B cell (primary cell): ENCODE results near the gene TMEM140. TPM values are rescaled to one million over a fixed set of nuclear protein-coding genes. Genes with fewer than 3 reads are reported as not detected.

Source experiments
- ATAC-seq: fragments of 200-7000 bp; cut with Tn5 transposase; one replicate; pipeline ENCODE4 v1.10.0; 2021; ENCODE audit warnings: low read depth, mild to moderate bottlenecking, moderate number of reproducible peaks, moderate library complexity
- CTCF ChIA-PET: fragments of 350-600 bp; sonication (Branson Sonifier 250); formaldehyde crosslinking; loops from one replicate; lab custom pipeline; 2021; ENCODE audit warnings: antibody characterized with exemption, inconsistent platforms; lab: Charles Lee
- POLR2A ChIA-PET: fragments of 350-600 bp; sonication (Branson Sonifier 250); formaldehyde crosslinking; loops from one replicate; lab custom pipeline; 2021; ENCODE audit warnings: antibody characterized with exemption; lab: Charles Lee
- DNase-seq: peaks from one replicate; pipeline ENCODE4 v3.0.0; 2013
- H2AFZ ChIP-seq: 2 replicates; pipeline ENCODE4 v1.6.1; 2012; ENCODE audit warnings: mild to moderate bottlenecking, low read depth, low read length; ENCODE audit not compliant: insufficient read depth, poor library complexity, severe bottlenecking
- H3K27ac ChIP-seq, 2 donors: 1 replicate in 1 of 2; 2 replicates in 1 of 2; pipeline ENCODE4 v1.5.1; 2012 to 2013; ENCODE audit warnings: low read length in 2 of 2, mild to moderate bottlenecking in 2 of 2, moderate library complexity in 1 of 2
- H3K27me3 ChIP-seq, 4 experiments: fragments of 200-600 bp in 1 of 4; sonication (generic) in 1 of 4; replicated peaks in 1 of 4; 1 replicate in 2 of 4; 2 replicates in 2 of 4; pipeline versions ENCODE4 v1.6.1 to v1.7.0; 2013 to 2016; ENCODE audit warnings: low read length in 3 of 4, mild to moderate bottlenecking in 2 of 4, mixed read lengths in 1 of 4, moderate library complexity in 1 of 4; ENCODE audit not compliant: insufficient read depth in 4 of 4, control insufficient read depth in 3 of 4; ENCODE audit errors: control extremely low read depth in 1 of 4
- H3K36me3 ChIP-seq, 2 experiments: replicated peaks in 1 of 2; 1 replicate in 1 of 2; 2 replicates in 1 of 2; pipeline versions ENCODE4 v1.6.1 to v1.7.1; 2013; ENCODE audit warnings: low read length in 1 of 2; ENCODE audit not compliant: insufficient read depth in 2 of 2, control insufficient read depth in 1 of 2; ENCODE audit errors: control extremely low read depth in 1 of 2, extremely low read depth in 1 of 2
- H3K4me1 ChIP-seq, 2 donors: fragments of 200-600 bp in 1 of 2; sonication (generic) in 1 of 2; 1 replicate in 1 of 2; 2 replicates in 1 of 2; pipeline versions ENCODE4 v1.5.1 to v1.6.1; 2013 to 2017; ENCODE audit warnings: low read length in 2 of 2; ENCODE audit not compliant: control insufficient read depth in 2 of 2, insufficient read depth in 2 of 2
- H3K4me2 ChIP-seq: replicated peaks from 2 replicates; pipeline ENCODE3; 2012; ENCODE audit warnings: mild to moderate bottlenecking, low read depth, low read length; ENCODE audit not compliant: poor library complexity, severe bottlenecking
- H3K4me3 ChIP-seq, 5 experiments: fragments of 200-600 bp in 1 of 5; sonication (generic) in 1 of 5; 1 replicate in 3 of 5; 2 replicates in 2 of 5; pipeline versions ENCODE4 v1.5.1 to v1.7.0; 2011 to 2016; ENCODE audit warnings: low read length in 4 of 5, mild to moderate bottlenecking in 4 of 5, low read depth in 2 of 5, control low read depth in 1 of 5, moderate library complexity in 1 of 5; ENCODE audit not compliant: insufficient read depth in 1 of 5; ENCODE audit errors: control extremely low read depth in 1 of 5, extremely low read depth in 1 of 5
- H3K79me2 ChIP-seq: fragments of 200-600 bp; sonication (generic); one replicate; pipeline ENCODE4 v1.6.0; 2016; ENCODE audit warnings: low read length; ENCODE audit not compliant: control insufficient read depth, insufficient read depth
- H3K9ac ChIP-seq: fragments of 200-600 bp; sonication (generic); 2 replicates; pipeline ENCODE4 v1.6.1; 2017; ENCODE audit warnings: mild to moderate bottlenecking, low read length, moderate library complexity
- H3K9me3 ChIP-seq, 3 donors: one replicate each; pipeline versions ENCODE4 v1.6.1 to v1.7.1; 2013; ENCODE audit warnings: low read length in 2 of 3; ENCODE audit not compliant: control insufficient read depth in 2 of 3, insufficient read depth in 1 of 3; ENCODE audit errors: control extremely low read depth in 1 of 3
- H4K20me1 ChIP-seq: 2 replicates; pipeline ENCODE4 v1.6.0; 2012; ENCODE audit warnings: mild to moderate bottlenecking, low read length; ENCODE audit not compliant: insufficient read depth, control insufficient read depth, poor library complexity, severe bottlenecking
- H3K27ac Mint-ChIP-seq: one replicate; pipeline ENCODE4 v1.8.0; 2021; ENCODE audit warnings: mixed read lengths
- H3K27me3 Mint-ChIP-seq: one replicate; pipeline ENCODE4 v1.8.0; 2021; ENCODE audit warnings: mixed read lengths
- H3K4me1 Mint-ChIP-seq: one replicate; pipeline ENCODE4 v1.8.0; 2021; ENCODE audit warnings: mixed read lengths
- H3K4me3 Mint-ChIP-seq: one replicate; pipeline ENCODE4 v1.8.0; 2021; ENCODE audit warnings: mixed read lengths
- H3K9me3 Mint-ChIP-seq: one replicate; pipeline ENCODE4 v1.8.0; 2022; ENCODE audit warnings: mixed read lengths; ENCODE audit not compliant: insufficient read depth
- CTCF ChIP-seq: fragments of 200-600 bp; IDR thresholded peaks from one replicate; pipeline ENCODE4 v1.8.0; 2022; ENCODE audit warnings: antibody characterized with exemption, mild to moderate bottlenecking
- EZH2 ChIP-seq: IDR thresholded peaks from 2 replicates; pipeline ENCODE4 v1.6.1; 2012; ENCODE audit warnings: borderline replicate concordance, low read depth, mild to moderate bottlenecking, moderate library complexity, low read length; ENCODE audit not compliant: insufficient read depth, poor library complexity, severe bottlenecking
- WGBS: methylation state at CpG from one replicate; pipeline ENCODE4 v1.1.5; 2013; ENCODE audit warnings: missing lambda C conversion rate; ENCODE audit not compliant: insufficient coverage; 5-methylcytosine and 5-hydroxymethylcytosine counted together
- intact Hi-C: fragments of 100-400 bp; cut with micrococcal nuclease; formaldehyde crosslinking; loops from one replicate; pipeline ENCODE4 v1.10.0; 2022
- polyA plus RNA-seq: library from polyadenylated mRNA; depleted of rRNA; stranded (reverse); fragments of >200 nt; gene quantifications from 2 replicates; pipeline ENCODE4 v1.2.3, GENCODE V29; 2012
- total RNA-seq, 2 donors: library from RNA; stranded (reverse); fragments of 120-200 nt in 1 of 2; gene quantifications; 1 replicate in 1 of 2; 2 replicates in 1 of 2; pipeline versions ENCODE4 v1.2.3 to v1.2.4, GENCODE V29; 2013 to 2022

The TMEM140 gene
- total and polyA plus RNA-seq, 2 donors (not counting 1 experiment from before 2014, with no cell fraction given), result 3.8 to 79.1 TPM

GRCh38 chr7:135128931-135129330 lies 18.9 kb upstream of the TMEM140 start:
- no peaks in the 10 kb centered on the region for H3K36me3 ChIP-seq
- H3K79me2 ChIP-seq, result no peaks in the 10 kb centered on the region
- ATAC-seq (no peak), DNase-seq (no peak)
- peaks cover 0 to 8% (median 3%) of the 10 kb centered on the region in 3 donors for H3K9me3 ChIP-seq
- Mint-ChIP-seq H3K27ac (no peak overlapping the region), H3K9me3 (no peaks in the 10 kb centered on the region), H3K27me3 (no peaks in the 10 kb centered on the region), H3K4me3 (no peak overlapping the region), H3K4me1 (no peaks in the 10 kb centered on the region)
- intact Hi-C loops, result no loop called here
- no peak overlapping the region for H2AFZ ChIP-seq
- H3K27ac ChIP-seq, result no peak overlapping the region
- H3K27me3 ChIP-seq, result no peaks in the 10 kb centered on the region
- WGBS, result 100% methylated on average over 1 of the region's 1 CpG
- H3K4me3 ChIP-seq, result no peak overlapping the region
- no peak overlapping the region for H3K4me2 ChIP-seq
- TF ChIP-seq EZH2, result no peak
- no peak for TF ChIP-seq CTCF
- no peaks in the 10 kb centered on the region for H3K4me1 ChIP-seq
- ChIA-PET CTCF (interaction anchor here (1.2 to 1.4 kb wide), 2 partner anchors 13 to 151 kb away, joined by 3 to 4 read pairs; no protein-coding TSS in a partner anchor), POLR2A (no interaction called here)
- no peak overlapping the region for H3K9ac ChIP-seq
- no peaks in the 10 kb centered on the region for H4K20me1 ChIP-seq

GRCh38 chr7:135129579-135129978 lies 18.3 kb upstream of the TMEM140 start:
- ChIA-PET CTCF (interaction anchor here (1.2 to 1.4 kb wide), 2 partner anchors 14 to 150 kb away, joined by 3 to 4 read pairs; no protein-coding TSS in a partner anchor), POLR2A (no interaction called here)
- H3K4me1 Mint-ChIP-seq, result no peaks in the 10 kb centered on the region
- H3K9me3 ChIP-seq, result peaks cover 0 to 8% (median 3%) of the 10 kb centered on the region in 3 donors
- no peaks in the 10 kb centered on the region for H3K4me1 ChIP-seq
- no peaks in the 10 kb centered on the region for H3K27me3 ChIP-seq
- no peak overlapping the region for H3K27ac ChIP-seq
- no peaks in the 10 kb centered on the region for H4K20me1 ChIP-seq
- no peak overlapping the region for H3K4me2 ChIP-seq
- no peak overlapping the region for H3K27ac Mint-ChIP-seq
- H2AFZ ChIP-seq, result no peak overlapping the region
- H3K4me3 ChIP-seq, result no peak overlapping the region
- DNase-seq (no peak), ATAC-seq (no peak)
- no peak overlapping the region for H3K4me3 Mint-ChIP-seq
- intact Hi-C loops, result no loop called here
- H3K79me2 ChIP-seq, result no peaks in the 10 kb centered on the region
- TF ChIP-seq CTCF (no peak), EZH2 (no peak)
- H3K9me3 Mint-ChIP-seq, result no peaks in the 10 kb centered on the region
- no peak overlapping the region for H3K9ac ChIP-seq
- H3K27me3 Mint-ChIP-seq, result no peaks in the 10 kb centered on the region
- H3K36me3 ChIP-seq, result no peaks in the 10 kb centered on the region
